ENCODE results near the gene BCL2L15.

The BCL2L15 gene

GRCh38 chr1:113887402-113888175 is at the start of gene BCL2L15:
TSS of gene BCL2L15 (minus strand) at chr1:113887581. CDS start at chr1:113887375, 206 bp downstream.
- TF ChIP-seq EZH2phosphoT487 (IDR thresholded peaks at IDR 0.05; ENCODE audit: low read length) = no peak
- TF ChIP-seq EZH2 (optimal IDR thresholded peaks at IDR 0.05; ENCODE audit: low read depth, low read length) = no peak
- no peaks in the 10 kb centered on the region for H3K79me2 ChIP-seq (ENCODE audit: low read length)
- H3K9me2 ChIP-seq (replicated peaks; ENCODE audit: insufficient read depth, low read length) = no peaks in the 10 kb centered on the region
- H4K20me1 ChIP-seq (ENCODE audit: insufficient read depth, low read length) = no peaks in the 10 kb centered on the region
- no peak within 1 kb of the TSS for H3K27ac ChIP-seq (ENCODE audit: low read length)
- H3K4me3 ChIP-seq (ENCODE audit: low read length) = no peak within 1 kb of the TSS
- H3F3A ChIP-seq (ENCODE audit: insufficient read depth, low read length) = no peaks in the 10 kb centered on the region
- no peak within 1 kb of the TSS for H2AFZ ChIP-seq (ENCODE audit: low read length)
- no peaks in the 10 kb centered on the region for H3K36me3 ChIP-seq (replicated peaks; ENCODE audit: insufficient read depth, low read length)
- H3K4me2 ChIP-seq (ENCODE audit: low read depth, low read length) = no peak within 1 kb of the TSS
- H3K27me3 ChIP-seq (replicated peaks; ENCODE audit: insufficient read depth, low read length) = no peaks in the 10 kb centered on the region
- DNase-seq = no peak
- no peak within 1 kb of the TSS for H3K9ac ChIP-seq (ENCODE audit: low read length)
- no peaks in the 10 kb centered on the region for H3K9me3 ChIP-seq (replicated peaks; ENCODE audit: insufficient read depth, low read length)
- no peaks in the 10 kb centered on the region for H3K4me1 ChIP-seq (ENCODE audit: low read length)

GRCh38 chr1:113937146-113937545 is 49.8 kb upstream of the BCL2L15 start:
- no peak overlapping the region for H3K9ac ChIP-seq (ENCODE audit: low read length)
- no peaks in the 10 kb centered on the region for H4K20me1 ChIP-seq (ENCODE audit: insufficient read depth, low read length)
- no peaks in the 10 kb centered on the region for H3K36me3 ChIP-seq (replicated peaks; ENCODE audit: insufficient read depth, low read length)
- H3K9me3 ChIP-seq (replicated peaks; ENCODE audit: insufficient read depth, low read length) = no peaks in the 10 kb centered on the region
- DNase-seq = no peak
- H3K9me2 ChIP-seq (replicated peaks; ENCODE audit: insufficient read depth, low read length) = no peaks in the 10 kb centered on the region
- TF ChIP-seq EZH2phosphoT487 (IDR thresholded peaks at IDR 0.05; ENCODE audit: low read length) (no peak), CTCF (IDR thresholded peaks at IDR 0.05; ENCODE audit: low read length) (no peak), EZH2 (optimal IDR thresholded peaks at IDR 0.05; ENCODE audit: low read depth, low read length) (no peak)
- peaks cover 25% of the 10 kb centered on the region for H3F3A ChIP-seq (ENCODE audit: insufficient read depth, low read length)
- H3K27ac ChIP-seq (ENCODE audit: low read length) = no peak overlapping the region
- peaks cover 82% of the 10 kb centered on the region for H3K79me2 ChIP-seq (ENCODE audit: low read length)
- no peak overlapping the region for H2AFZ ChIP-seq (ENCODE audit: low read length)
- H3K4me3 ChIP-seq (ENCODE audit: low read length) = no peak overlapping the region
- H3K4me2 ChIP-seq (ENCODE audit: low read depth, low read length) = no peak overlapping the region
- no peaks in the 10 kb centered on the region for H3K27me3 ChIP-seq (replicated peaks; ENCODE audit: insufficient read depth, low read length)
- peaks cover 33% of the 10 kb centered on the region for H3K4me1 ChIP-seq (ENCODE audit: low read length)

- Histone ChIP-seq H3K4me2 (ENCODE audit: low read depth, low read length) (no peak overlapping the region), H3K36me3 (replicated peaks; ENCODE audit: insufficient read depth, low read length) (no peaks in the 10 kb centered on the region), H3K27me3 (replicated peaks; ENCODE audit: insufficient read depth, low read length) (no peaks in the 10 kb centered on the region), H3K4me1 (ENCODE audit: low read length) (peaks cover 29% of the 10 kb centered on the region), H3K9me3 (replicated peaks; ENCODE audit: insufficient read depth, low read length) (no peaks in the 10 kb centered on the region), H2AFZ (ENCODE audit: low read length) (no peak overlapping the region), H3K79me2 (ENCODE audit: low read length) (peaks cover 91% of the 10 kb centered on the region), H4K20me1 (ENCODE audit: insufficient read depth, low read length) (no peaks in the 10 kb centered on the region), H3K9me2 (replicated peaks; ENCODE audit: insufficient read depth, low read length) (no peaks in the 10 kb centered on the region), H3F3A (ENCODE audit: insufficient read depth, low read length) (peaks cover 23% of the 10 kb centered on the region), H3K4me3 (ENCODE audit: low read length) (no peak overlapping the region), H3K27ac (ENCODE audit: low read length) (no peak overlapping the region), H3K9ac (ENCODE audit: low read length) (no peak overlapping the region)
- no peak for TF ChIP-seq CTCF (IDR thresholded peaks at IDR 0.05; ENCODE audit: low read length)
- TF ChIP-seq EZH2 (optimal IDR thresholded peaks at IDR 0.05; ENCODE audit: low read depth, low read length) = no peak
- TF ChIP-seq EZH2phosphoT487 (IDR thresholded peaks at IDR 0.05; ENCODE audit: low read length) = no peak
- no peak for DNase-seq
These were observed 48.6 kb upstream of the BCL2L15 start for GRCh38 chr1:113935970-113936369.

GRCh38 chr1:113935176-113935575 is 47.8 kb upstream of the BCL2L15 start:
- H3K9me3 ChIP-seq (replicated peaks; ENCODE audit: insufficient read depth, low read length) = no peaks in the 10 kb centered on the region
- no peak for DNase-seq
- H3K4me3 ChIP-seq (ENCODE audit: low read length) = no peak overlapping the region
- no peaks in the 10 kb centered on the region for H4K20me1 ChIP-seq (ENCODE audit: insufficient read depth, low read length)
- no peak overlapping the region for H3K9ac ChIP-seq (ENCODE audit: low read length)
- TF ChIP-seq CTCF (IDR thresholded peaks at IDR 0.05; ENCODE audit: low read length) (no peak), EZH2 (optimal IDR thresholded peaks at IDR 0.05; ENCODE audit: low read depth, low read length) (no peak), EZH2phosphoT487 (IDR thresholded peaks at IDR 0.05; ENCODE audit: low read length) (no peak)
- H3K4me1 ChIP-seq (ENCODE audit: low read length) = peaks cover 26% of the 10 kb centered on the region; the same call in 1 of the 2 replicates
- peaks cover 19% of the 10 kb centered on the region for H3F3A ChIP-seq (ENCODE audit: insufficient read depth, low read length)
- no peaks in the 10 kb centered on the region for H3K9me2 ChIP-seq (replicated peaks; ENCODE audit: insufficient read depth, low read length)
- no peaks in the 10 kb centered on the region for H3K36me3 ChIP-seq (replicated peaks; ENCODE audit: insufficient read depth, low read length)
- no peak overlapping the region for H2AFZ ChIP-seq (ENCODE audit: low read length)
- peaks cover 99% of the 10 kb centered on the region for H3K79me2 ChIP-seq (ENCODE audit: low read length)
- H3K27ac ChIP-seq (ENCODE audit: low read length) = no peak overlapping the region
- H3K27me3 ChIP-seq (replicated peaks; ENCODE audit: insufficient read depth, low read length) = no peaks in the 10 kb centered on the region
- no peak overlapping the region for H3K4me2 ChIP-seq (ENCODE audit: low read depth, low read length)

All from MM.1S (cell line).